Stimulated activated naive CD8-positive, alpha-beta T cell treated with anti-CD3 and anti-CD28 coated beads, Interleukin-15, Interleukin-2, amounts not matched to agents 100 ng/mL and 50 ng/mL, for 24 hours (primary cell): Measurements from ENCODE around the gene ZFYVE27.

ENCODE experiments used
- H3K27ac Mint-ChIP-seq: one replicate; pipeline ENCODE4 v1.8.0; 2021; ENCODE audit warnings: mild to moderate bottlenecking, mixed read lengths
- H3K27me3 Mint-ChIP-seq: one replicate; pipeline ENCODE4 v1.8.0; 2021; ENCODE audit warnings: mixed read lengths
- H3K36me3 Mint-ChIP-seq: one replicate; pipeline ENCODE4 v1.8.0; 2021; ENCODE audit warnings: low read depth, mixed read lengths
- H3K4me1 Mint-ChIP-seq: one replicate; pipeline ENCODE4 v1.8.0; 2021; ENCODE audit warnings: low read depth, mixed read lengths
- H3K4me3 Mint-ChIP-seq: one replicate; pipeline ENCODE4 v1.8.0; 2021; ENCODE audit warnings: mild to moderate bottlenecking, mixed read lengths
- H3K9me3 Mint-ChIP-seq: one replicate; pipeline ENCODE4 v1.8.0; 2021; ENCODE audit warnings: mixed read lengths

Gene ZFYVE27

GRCh38 chr10:97782455-97783228 lies 45.7 kb downstream of the ZFYVE27 start:
- Mint-ChIP-seq H3K4me1 (peaks cover 33% of the 10 kb centered on the region), H3K27me3 (no peaks in the 10 kb centered on the region), H3K27ac (no peak overlapping the region), H3K36me3 (no peaks in the 10 kb centered on the region), H3K9me3 (no peaks in the 10 kb centered on the region), H3K4me3 (no peak overlapping the region)

- peaks cover 33% of the 10 kb centered on the region for H3K4me1 Mint-ChIP-seq
- no peak overlapping the region for H3K27ac Mint-ChIP-seq
- H3K36me3 Mint-ChIP-seq = no peaks in the 10 kb centered on the region
- no peaks in the 10 kb centered on the region for H3K27me3 Mint-ChIP-seq
- no peak overlapping the region for H3K4me3 Mint-ChIP-seq
- no peaks in the 10 kb centered on the region for H3K9me3 Mint-ChIP-seq
Measured at GRCh38 chr10:97784200-97784810, 47.4 kb downstream of the ZFYVE27 start.

GRCh38 chr10:97785231-97785630 lies 48.3 kb downstream of the ZFYVE27 start:
- H3K36me3 Mint-ChIP-seq = no peaks in the 10 kb centered on the region
- no peaks in the 10 kb centered on the region for H3K9me3 Mint-ChIP-seq

GRCh38 chr10:97785731-97786130 lies 48.8 kb downstream of the ZFYVE27 start:
- Mint-ChIP-seq H3K4me3 (no peak overlapping the region), H3K27ac (no peak overlapping the region), H3K36me3 (no peaks in the 10 kb centered on the region), H3K27me3 (no peaks in the 10 kb centered on the region), H3K9me3 (no peaks in the 10 kb centered on the region), H3K4me1 (peaks cover 24% of the 10 kb centered on the region)

More at GRCh38 chr10:97785231-97785630, 48.3 kb downstream of the ZFYVE27 start:
- Mint-ChIP-seq H3K27ac (no peak overlapping the region), H3K4me1 (peaks cover 29% of the 10 kb centered on the region), H3K4me3 (no peak overlapping the region), H3K27me3 (no peaks in the 10 kb centered on the region)

- Mint-ChIP-seq H3K36me3 (no peaks in the 10 kb centered on the region), H3K4me1 (peaks cover 4% of the 10 kb centered on the region), H3K27me3 (no peaks in the 10 kb centered on the region), H3K9me3 (no peaks in the 10 kb centered on the region), H3K4me3 (no peak overlapping the region), H3K27ac (no peak overlapping the region)
Measured at GRCh38 chr10:97788552-97789442, 51.9 kb downstream of the ZFYVE27 start.

GRCh38 chr10:97789770-97790397 lies 53.0 kb downstream of the ZFYVE27 start:
- Mint-ChIP-seq H3K27me3 (no peaks in the 10 kb centered on the region), H3K9me3 (no peaks in the 10 kb centered on the region)

GRCh38 chr10:97791824-97792721 lies 55.1 kb downstream of the ZFYVE27 start:
- no peak overlapping the region for H3K27ac Mint-ChIP-seq
- no peaks in the 10 kb centered on the region for H3K36me3 Mint-ChIP-seq
- no peaks in the 10 kb centered on the region for H3K9me3 Mint-ChIP-seq
- H3K27me3 Mint-ChIP-seq = no peaks in the 10 kb centered on the region
- no peak overlapping the region for H3K4me3 Mint-ChIP-seq
- H3K4me1 Mint-ChIP-seq = peaks cover 21% of the 10 kb centered on the region

More at GRCh38 chr10:97789770-97790397, 53.0 kb downstream of the ZFYVE27 start:
- Mint-ChIP-seq H3K27ac (no peak overlapping the region), H3K36me3 (no peaks in the 10 kb centered on the region), H3K4me3 (no peak overlapping the region), H3K4me1 (peaks cover 4% of the 10 kb centered on the region)

GRCh38 chr10:97795886-97796285 lies 59.0 kb downstream of the ZFYVE27 start:
- Mint-ChIP-seq H3K27ac (no peak overlapping the region), H3K27me3 (no peaks in the 10 kb centered on the region), H3K9me3 (peaks cover 4% of the 10 kb centered on the region), H3K36me3 (no peaks in the 10 kb centered on the region), H3K4me3 (no peak overlapping the region), H3K4me1 (peaks cover 21% of the 10 kb centered on the region)

GRCh38 chr10:97796651-97797050 lies 59.7 kb downstream of the ZFYVE27 start:
- Mint-ChIP-seq H3K27me3 (no peaks in the 10 kb centered on the region), H3K36me3 (no peaks in the 10 kb centered on the region), H3K27ac (peak overlapping the region; percentile 70), H3K4me3 (peak overlapping the region; percentile 63), H3K4me1 (peaks cover 21% of the 10 kb centered on the region), H3K9me3 (peaks cover 4% of the 10 kb centered on the region)

GRCh38 chr10:97798958-97799610 lies 62.2 kb downstream of the ZFYVE27 start:
- peaks cover 4% of the 10 kb centered on the region for H3K9me3 Mint-ChIP-seq
- H3K27me3 Mint-ChIP-seq = peaks cover 3% of the 10 kb centered on the region
- peaks cover 17% of the 10 kb centered on the region for H3K4me1 Mint-ChIP-seq
- no peaks in the 10 kb centered on the region for H3K36me3 Mint-ChIP-seq
- H3K4me3 Mint-ChIP-seq = no peak overlapping the region
- no peak overlapping the region for H3K27ac Mint-ChIP-seq

- Mint-ChIP-seq H3K9me3 (peaks cover 4% of the 10 kb centered on the region), H3K4me3 (no peak overlapping the region), H3K27me3 (peaks cover 3% of the 10 kb centered on the region), H3K27ac (no peak overlapping the region), H3K4me1 (peaks cover 14% of the 10 kb centered on the region), H3K36me3 (no peaks in the 10 kb centered on the region)
Measured at GRCh38 chr10:97800474-97800873, 63.5 kb downstream of the ZFYVE27 start.

GRCh38 chr10:97801422-97801821 lies 64.5 kb downstream of the ZFYVE27 start:
- Mint-ChIP-seq H3K27me3 (peaks cover 3% of the 10 kb centered on the region), H3K36me3 (no peaks in the 10 kb centered on the region), H3K9me3 (peaks cover 4% of the 10 kb centered on the region), H3K4me3 (no peak overlapping the region), H3K27ac (no peak overlapping the region), H3K4me1 (peaks cover 6% of the 10 kb centered on the region)

GRCh38 chr10:97805096-97805884 lies 68.4 kb downstream of the ZFYVE27 start:
- H3K27me3 Mint-ChIP-seq = peaks cover 3% of the 10 kb centered on the region
- H3K4me3 Mint-ChIP-seq = no peak overlapping the region
- no peak overlapping the region for H3K27ac Mint-ChIP-seq
- no peaks in the 10 kb centered on the region for H3K4me1 Mint-ChIP-seq
- H3K9me3 Mint-ChIP-seq = no peaks in the 10 kb centered on the region
- no peaks in the 10 kb centered on the region for H3K36me3 Mint-ChIP-seq
